Stimulated activated naive B cell treated with anti-CD40 and anti-IgM and Interleukin-4, amounts not matched to agents 10 μg/mL and 1 μg/mL and 100 μg/mL, for 72 hours (primary cell): ENCODE measurements around the gene RAB36.

Experiments used
- ATAC-seq, 2 donors: fragments of 150-1000 bp; cut with Tn5 transposase; replicated peaks; 2 replicates each; pipeline ENCODE4 v1.10.0; 2021; ENCODE audit warnings: moderate library complexity in 1 of 2
- DNase-seq: peaks from one replicate; pipeline ENCODE4 v3.0.0; 2021
- H3K27ac Mint-ChIP-seq: one replicate; pipeline ENCODE4 v1.8.0; 2022; ENCODE audit warnings: mild to moderate bottlenecking, mixed read lengths
- H3K27me3 Mint-ChIP-seq, 2 donors: one replicate each; pipeline ENCODE4 v1.8.0; 2022; ENCODE audit warnings: mixed read lengths in 2 of 2
- H3K36me3 Mint-ChIP-seq, 2 donors: one replicate each; pipeline ENCODE4 v1.8.0; 2022; ENCODE audit warnings: mixed read lengths in 2 of 2, mild to moderate bottlenecking in 1 of 2
- H3K4me1 Mint-ChIP-seq, 2 donors: one replicate each; pipeline ENCODE4 v1.8.0; 2022; ENCODE audit warnings: mixed read lengths in 2 of 2, mild to moderate bottlenecking in 1 of 2
- H3K4me3 Mint-ChIP-seq, 2 donors: one replicate each; pipeline ENCODE4 v1.8.0; 2022; ENCODE audit warnings: mild to moderate bottlenecking in 2 of 2, mixed read lengths in 2 of 2, moderate library complexity in 1 of 2
- H3K9me3 Mint-ChIP-seq, 2 donors: one replicate each; pipeline ENCODE4 v1.8.0; 2022; ENCODE audit warnings: mixed read lengths in 2 of 2, mild to moderate bottlenecking in 1 of 2

Gene RAB36

DNA sequence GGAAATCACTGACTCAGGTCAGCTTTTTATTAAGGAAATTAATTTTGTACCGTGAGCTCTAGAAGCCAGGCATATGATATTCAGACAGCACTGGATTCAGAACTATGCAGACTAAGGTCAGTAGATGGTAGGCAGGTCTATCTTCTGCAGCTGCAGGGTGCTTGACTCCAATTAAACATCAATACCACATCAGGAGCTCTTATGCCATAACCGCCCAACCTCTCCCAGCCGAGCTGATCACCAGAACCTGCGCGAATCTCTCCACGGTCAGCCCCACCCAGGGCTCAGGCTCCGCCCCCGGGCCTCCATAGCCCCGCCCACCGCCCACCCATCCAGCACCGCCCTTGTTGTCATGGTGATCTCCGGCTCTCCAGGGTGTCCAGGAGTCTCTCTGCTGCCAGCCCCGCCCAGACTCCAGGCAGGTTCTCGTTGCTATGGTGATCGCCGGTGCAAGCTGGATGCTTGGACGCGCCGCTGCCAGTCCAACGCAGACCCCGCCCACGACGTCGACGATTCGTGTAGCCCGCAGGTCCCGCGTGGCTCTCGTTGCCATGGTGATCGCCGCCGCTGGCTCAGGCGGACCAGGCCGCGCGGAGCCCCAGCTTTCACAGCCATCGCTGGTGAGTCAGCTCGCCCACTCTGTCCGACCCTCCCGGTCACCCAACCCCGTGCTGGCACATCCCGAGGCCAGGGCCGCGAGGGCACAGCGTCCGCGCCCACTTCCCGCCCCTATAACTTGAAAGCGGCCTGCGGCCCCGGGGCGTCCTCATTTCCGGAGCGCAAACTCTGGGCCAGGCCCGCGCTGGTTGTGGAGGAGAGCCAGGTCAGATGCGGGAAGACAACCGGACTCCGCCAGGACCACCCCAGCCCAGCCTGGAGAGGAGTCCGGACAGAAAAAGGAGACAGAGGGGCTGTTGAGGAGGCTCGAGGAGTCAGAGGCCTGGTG, at the start of gene RAB36:
RAB36 (plus strand) TSS at position 546 of the 946 bp plus-strand sequence. CDS start 1,140 bp downstream, outside the sequence.
- peak within 1 kb of the TSS; percentile 93 for H3K27ac Mint-ChIP-seq

DNA sequence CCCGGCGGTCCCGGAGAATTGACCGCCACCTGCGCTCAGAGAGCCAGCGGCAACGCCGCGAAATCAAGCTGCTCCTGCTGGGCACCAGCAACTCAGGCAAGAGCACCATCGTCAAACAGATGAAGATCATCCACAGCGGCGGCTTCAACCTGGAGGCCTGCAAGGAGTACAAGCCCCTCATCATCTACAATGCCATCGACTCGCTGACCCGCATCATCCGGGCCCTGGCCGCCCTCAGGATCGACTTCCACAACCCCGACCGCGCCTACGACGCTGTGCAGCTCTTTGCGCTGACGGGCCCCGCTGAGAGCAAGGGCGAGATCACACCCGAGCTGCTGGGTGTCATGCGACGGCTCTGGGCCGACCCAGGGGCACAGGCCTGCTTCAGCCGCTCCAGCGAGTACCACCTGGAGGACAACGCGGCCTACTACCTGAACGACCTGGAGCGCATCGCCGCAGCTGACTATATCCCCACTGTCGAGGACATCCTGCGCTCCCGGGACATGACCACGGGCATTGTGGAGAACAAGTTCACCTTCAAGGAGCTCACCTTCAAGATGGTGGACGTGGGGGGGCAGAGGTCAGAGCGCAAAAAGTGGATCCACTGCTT, 49.4 kb upstream of the RAB36 start:
- no peak overlapping the region for H3K27ac Mint-ChIP-seq
- no peaks in the 10 kb centered on the region for H3K27me3 Mint-ChIP-seq
- H3K9me3 Mint-ChIP-seq: no peaks in the 10 kb centered on the region
- H3K36me3 Mint-ChIP-seq: no peaks in the 10 kb centered on the region
- no peak for ATAC-seq
- H3K4me1 Mint-ChIP-seq: no peaks in the 10 kb centered on the region
- H3K4me3 Mint-ChIP-seq: no peak overlapping the region
- DNase-seq: no peak

More for the DNA sequence above, at the start of gene RAB36:
- ATAC-seq (peak; percentile 62 to 67), DNase-seq (peak; percentile 88)
- Mint-ChIP-seq H3K27me3 (no peaks in the 10 kb centered on the region), H3K4me1 (peaks cover 29 to 35% of the 10 kb centered on the region in 2 donors), H3K4me3 (peak within 1 kb of the TSS; percentile 82 to 83), H3K36me3 (no peaks in the 10 kb centered on the region), H3K9me3 (no peaks in the 10 kb centered on the region)

- DNase-seq (no peak), ATAC-seq (no peak)
- Mint-ChIP-seq H3K9me3 (no peaks in the 10 kb centered on the region), H3K4me1 (no peaks in the 10 kb centered on the region), H3K27me3 (no peaks in the 10 kb centered on the region), H3K27ac (no peak overlapping the region), H3K4me3 (no peak overlapping the region), H3K36me3 (peaks cover 0 to 1% of the 10 kb centered on the region in 2 donors)
These were observed 47.7 kb upstream of the RAB36 start for GRCh38 chr22:23097412-23098229.

DNA sequence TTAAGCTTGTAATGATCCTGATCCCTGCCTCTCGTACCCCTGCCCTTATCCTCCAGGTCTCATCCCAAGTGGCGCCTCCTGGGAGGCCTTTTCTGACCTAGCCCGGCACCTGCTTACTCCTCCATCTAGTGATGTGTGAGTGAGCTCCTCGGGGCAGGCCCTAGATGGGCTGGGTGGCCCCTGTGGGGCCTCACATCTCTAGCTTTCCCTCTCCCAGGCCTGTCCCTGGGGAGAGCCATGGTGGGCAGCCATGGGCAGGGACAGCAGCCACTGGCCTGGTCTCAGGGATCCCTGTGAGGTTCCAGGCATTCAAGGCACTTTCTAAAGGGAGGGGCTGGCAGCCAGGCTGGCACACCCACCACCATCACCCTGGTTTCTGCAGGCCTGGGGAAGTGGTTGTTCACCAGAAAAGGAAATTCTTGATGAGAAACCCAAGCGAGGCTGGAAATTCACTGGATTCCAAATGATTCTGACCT, 47.0 kb upstream of the RAB36 start:
- Mint-ChIP-seq H3K4me1 (no peaks in the 10 kb centered on the region), H3K27ac (no peak overlapping the region)

DNA sequence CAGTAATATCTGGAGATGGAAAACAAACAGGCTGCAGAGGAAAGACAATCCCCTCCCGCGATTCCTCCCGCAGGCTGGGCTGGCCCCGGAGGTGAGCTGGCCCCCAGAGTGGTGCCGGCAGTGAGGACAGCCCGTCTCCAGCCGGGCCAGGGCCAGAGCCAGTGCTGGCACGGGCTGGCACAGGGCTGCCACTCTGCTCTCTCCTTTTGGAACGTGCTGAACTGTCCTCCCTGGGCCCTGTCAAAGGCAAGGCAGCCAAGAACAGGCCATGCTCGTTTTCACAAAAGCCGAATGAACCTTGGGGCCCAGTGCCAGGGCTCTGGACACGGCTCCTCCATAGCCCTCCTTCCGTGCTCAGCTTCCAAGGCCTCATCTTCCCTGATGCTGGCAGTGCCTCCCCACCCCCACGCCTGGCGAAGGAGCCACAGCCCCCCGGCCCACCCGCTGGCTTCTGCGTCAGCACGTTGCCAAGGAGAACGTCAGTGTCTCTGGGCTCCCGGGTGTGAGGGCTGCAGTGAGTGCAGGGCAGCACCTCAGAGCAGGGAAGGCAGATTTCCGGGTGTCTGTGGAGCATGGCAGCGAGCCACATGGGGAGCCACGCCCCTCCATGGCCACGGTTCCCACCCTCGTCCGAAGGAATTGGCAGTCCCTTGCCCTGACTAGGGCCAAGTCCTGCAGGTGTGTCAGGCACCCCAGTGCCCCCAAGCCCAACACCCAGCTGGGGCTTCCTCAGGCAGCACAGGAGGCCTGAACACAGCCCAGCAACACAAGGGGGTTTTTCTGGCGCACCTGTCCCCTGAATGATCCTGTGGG, 46.4 kb upstream of the RAB36 start:
- no peak overlapping the region for H3K4me3 Mint-ChIP-seq
- H3K27ac Mint-ChIP-seq: no peak overlapping the region
- DNase-seq: no peak
- H3K4me1 Mint-ChIP-seq: no peaks in the 10 kb centered on the region
- no peaks in the 10 kb centered on the region for H3K27me3 Mint-ChIP-seq
- peaks cover 0 to 1% of the 10 kb centered on the region in 2 donors for H3K36me3 Mint-ChIP-seq
- H3K9me3 Mint-ChIP-seq: no peaks in the 10 kb centered on the region
- ATAC-seq: no peak

More for the DNA sequence above, 47.0 kb upstream of the RAB36 start:
- H3K27me3 Mint-ChIP-seq: no peaks in the 10 kb centered on the region
- DNase-seq (no peak), ATAC-seq (no peak)
- H3K9me3 Mint-ChIP-seq: no peaks in the 10 kb centered on the region
- H3K4me3 Mint-ChIP-seq: no peak overlapping the region
- H3K36me3 Mint-ChIP-seq: peaks cover 0 to 1% of the 10 kb centered on the region in 2 donors

- H3K27ac Mint-ChIP-seq: no peak overlapping the region
- no peak for ATAC-seq
- DNase-seq: no peak
- H3K27me3 Mint-ChIP-seq: no peaks in the 10 kb centered on the region
- no peaks in the 10 kb centered on the region for H3K4me1 Mint-ChIP-seq
- peaks cover 0 to 1% of the 10 kb centered on the region in 2 donors for H3K36me3 Mint-ChIP-seq
- no peaks in the 10 kb centered on the region for H3K9me3 Mint-ChIP-seq
- H3K4me3 Mint-ChIP-seq: no peak overlapping the region
These were observed 45.8 kb upstream of the RAB36 start for GRCh38 chr22:23099531-23099804.

DNA sequence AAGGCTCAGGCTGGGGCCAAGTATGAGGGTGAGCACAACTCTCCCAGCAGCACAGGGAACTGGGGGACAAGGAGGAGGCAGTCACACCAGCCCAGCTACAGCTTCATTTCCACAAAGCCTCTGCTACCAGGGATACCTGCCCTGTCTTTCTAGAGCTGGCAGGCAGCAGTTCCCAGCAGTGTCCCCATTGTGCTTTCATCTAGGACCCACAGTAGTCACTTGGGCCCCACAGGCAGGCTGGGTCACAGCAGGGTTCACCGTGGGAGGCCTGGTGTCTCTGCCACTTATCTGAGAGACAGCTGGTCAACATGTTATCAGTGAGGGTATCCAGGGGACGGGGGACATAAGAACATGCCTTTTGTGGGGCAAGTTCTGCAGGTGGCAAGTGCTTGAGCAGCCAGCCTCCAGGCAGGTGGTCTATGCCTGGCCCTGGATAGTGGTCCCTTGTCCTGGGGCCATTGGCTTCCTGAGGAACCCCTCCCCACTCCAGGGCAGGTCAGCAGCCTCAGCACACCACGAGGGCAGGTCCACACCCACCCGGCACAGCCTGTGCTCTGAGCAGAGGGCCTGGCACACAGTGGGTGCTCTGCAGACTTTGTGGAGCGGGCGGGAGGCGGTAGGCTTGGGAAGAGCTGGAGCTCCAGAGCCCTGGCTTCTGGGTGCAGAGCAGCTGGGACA, 45.0 kb upstream of the RAB36 start:
- DNase-seq (no peak), ATAC-seq (no peak)
- no peaks in the 10 kb centered on the region for H3K27me3 Mint-ChIP-seq
- H3K36me3 Mint-ChIP-seq: peaks cover 0 to 1% of the 10 kb centered on the region in 2 donors
- no peaks in the 10 kb centered on the region for H3K9me3 Mint-ChIP-seq
- H3K4me1 Mint-ChIP-seq: no peaks in the 10 kb centered on the region
- H3K4me3 Mint-ChIP-seq: no peak overlapping the region
- H3K27ac Mint-ChIP-seq: no peak overlapping the region

GRCh38 chr22:23101524-23101923, 43.8 kb upstream of the RAB36 start:
- H3K4me3 Mint-ChIP-seq: no peak overlapping the region
- H3K9me3 Mint-ChIP-seq: no peaks in the 10 kb centered on the region
- H3K4me1 Mint-ChIP-seq: no peaks in the 10 kb centered on the region
- no peaks in the 10 kb centered on the region for H3K27me3 Mint-ChIP-seq
- no peak overlapping the region for H3K27ac Mint-ChIP-seq
- peaks cover 0 to 1% of the 10 kb centered on the region in 2 donors for H3K36me3 Mint-ChIP-seq
- DNase-seq (no peak), ATAC-seq (no peak)

GRCh38 chr22:23102002-23102655, 43.1 kb upstream of the RAB36 start:
- Mint-ChIP-seq H3K27ac (no peak overlapping the region), H3K9me3 (no peaks in the 10 kb centered on the region), H3K4me1 (no peaks in the 10 kb centered on the region), H3K36me3 (peaks cover 0 to 1% of the 10 kb centered on the region in 2 donors), H3K4me3 (no peak overlapping the region), H3K27me3 (no peaks in the 10 kb centered on the region)
- DNase-seq (no peak), ATAC-seq (no peak)

DNA sequence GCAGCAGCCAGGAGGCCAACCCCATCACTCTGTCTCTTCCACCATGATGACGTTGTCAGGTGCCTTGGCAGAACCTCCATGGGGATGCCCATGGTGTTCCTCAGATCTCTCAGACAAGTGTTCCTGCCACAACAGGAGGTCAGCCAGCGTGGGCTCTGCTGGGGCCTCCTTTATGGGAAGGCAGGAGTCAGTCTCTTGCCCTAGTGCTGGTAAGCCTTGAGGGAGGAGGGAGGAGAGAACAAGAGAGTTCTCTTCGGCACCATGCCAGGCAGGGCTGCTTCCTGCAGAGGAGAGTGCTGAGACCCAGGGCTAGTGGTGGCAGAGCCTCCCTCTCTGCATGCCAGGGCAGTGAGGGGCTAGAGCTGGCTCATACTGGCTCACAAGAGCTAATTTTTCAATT, 42.5 kb upstream of the RAB36 start:
- no peaks in the 10 kb centered on the region for H3K27me3 Mint-ChIP-seq
- no peaks in the 10 kb centered on the region for H3K4me1 Mint-ChIP-seq
- no peak overlapping the region for H3K4me3 Mint-ChIP-seq
- no peaks in the 10 kb centered on the region for H3K9me3 Mint-ChIP-seq
- H3K27ac Mint-ChIP-seq: no peak overlapping the region
- peaks cover 1 to 3% of the 10 kb centered on the region in 2 donors for H3K36me3 Mint-ChIP-seq
- ATAC-seq (no peak), DNase-seq (no peak)

- Mint-ChIP-seq H3K27me3 (no peaks in the 10 kb centered on the region), H3K9me3 (no peaks in the 10 kb centered on the region), H3K4me3 (no peak overlapping the region), H3K36me3 (peaks cover 1 to 3% of the 10 kb centered on the region in 2 donors), H3K27ac (no peak overlapping the region), H3K4me1 (no peaks in the 10 kb centered on the region)
- DNase-seq (no peak), ATAC-seq (no peak)
These were observed 41.9 kb upstream of the RAB36 start for GRCh38 chr22:23103199-23103954.

GRCh38 chr22:23104187-23104971, 40.9 kb upstream of the RAB36 start:
- DNase-seq: no peak
- Mint-ChIP-seq H3K4me3 (no peak overlapping the region), H3K9me3 (no peaks in the 10 kb centered on the region), H3K36me3 (peaks cover 1 to 3% of the 10 kb centered on the region in 2 donors), H3K27me3 (no peaks in the 10 kb centered on the region), H3K4me1 (no peaks in the 10 kb centered on the region), H3K27ac (no peak overlapping the region)
- ATAC-seq: no peak
